ENCODE data around the gene UTF1. TPM values are rescaled to one million over a fixed set of nuclear protein-coding genes. Genes with fewer than 3 reads are reported as not detected.
"Not testable (repeated sequence)": the region's sequence is repeated elsewhere in the genome, so short reads cannot be mapped to it uniquely, and the experiment has no call there.

UTF1 gene
- total RNA-seq, 2 donors from 2014 or later: 9.2 TPM; not detected in 1

DNA sequence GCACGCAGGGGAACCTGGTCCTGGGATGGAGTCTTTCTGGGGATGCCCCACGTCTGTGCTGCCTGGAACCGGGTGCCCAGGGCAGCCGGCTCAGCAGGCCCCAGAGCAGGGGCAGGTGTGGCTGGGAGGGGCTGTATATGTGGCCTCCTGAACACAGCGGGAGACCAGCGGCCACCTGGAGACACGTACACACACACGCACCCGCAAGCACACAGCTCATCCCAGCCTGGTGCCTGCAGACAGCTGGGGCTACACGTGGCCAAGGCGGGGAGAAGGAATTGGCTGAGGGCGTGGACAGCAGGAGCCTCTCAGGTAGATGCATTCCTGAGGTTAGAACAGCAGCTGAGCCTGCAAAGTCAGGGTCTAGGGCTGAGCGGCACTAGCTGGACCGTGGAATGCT, 32.7 kb downstream of the UTF1 start:
- Histone ChIP-seq H3K9me3 (no peaks in the 10 kb centered on the region), H3K27ac (no peak overlapping the region), H3K27me3 (replicated peaks; ENCODE audit: insufficient read depth) (no peaks in the 10 kb centered on the region), H3K4me3 (peak overlapping the region in 1 of 2 donors; percentile 84), H3K36me3 (no peaks in the 10 kb centered on the region), H3K4me1 (replicated peaks) (peaks cover 16% of the 10 kb centered on the region)
- intact Hi-C loops (cut with DNase I): no loop called here
- DNase-seq (ENCODE audit: low spot score): no peak
- TF ChIP-seq POLR2AphosphoS5 (IDR thresholded peaks at IDR 0.05): no peak
- no peak for TF ChIP-seq POLR2A (IDR thresholded peaks at IDR 0.05)
- TF ChIP-seq, protein P1, sequence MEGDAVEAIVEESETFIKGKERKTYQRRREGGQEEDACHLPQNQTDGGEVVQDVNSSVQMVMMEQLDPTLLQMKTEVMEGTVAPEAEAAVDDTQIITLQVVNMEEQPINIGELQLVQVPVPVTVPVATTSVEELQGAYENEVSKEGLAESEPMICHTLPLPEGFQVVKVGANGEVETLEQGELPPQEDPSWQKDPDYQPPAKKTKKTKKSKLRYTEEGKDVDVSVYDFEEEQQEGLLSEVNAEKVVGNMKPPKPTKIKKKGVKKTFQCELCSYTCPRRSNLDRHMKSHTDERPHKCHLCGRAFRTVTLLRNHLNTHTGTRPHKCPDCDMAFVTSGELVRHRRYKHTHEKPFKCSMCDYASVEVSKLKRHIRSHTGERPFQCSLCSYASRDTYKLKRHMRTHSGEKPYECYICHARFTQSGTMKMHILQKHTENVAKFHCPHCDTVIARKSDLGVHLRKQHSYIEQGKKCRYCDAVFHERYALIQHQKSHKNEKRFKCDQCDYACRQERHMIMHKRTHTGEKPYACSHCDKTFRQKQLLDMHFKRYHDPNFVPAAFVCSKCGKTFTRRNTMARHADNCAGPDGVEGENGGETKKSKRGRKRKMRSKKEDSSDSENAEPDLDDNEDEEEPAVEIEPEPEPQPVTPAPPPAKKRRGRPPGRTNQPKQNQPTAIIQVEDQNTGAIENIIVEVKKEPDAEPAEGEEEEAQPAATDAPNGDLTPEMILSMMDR (IDR thresholded peaks at IDR 0.05): no peak
- 85% methylated on average over 14 of the region's 14 CpGs for WGBS

GRCh38 chr10:133263674-133264073, 33.7 kb downstream of the UTF1 start:
- no peak overlapping the region for H3K27ac ChIP-seq
- 87% methylated on average over 10 of the region's 10 CpGs for WGBS
- no peaks in the 10 kb centered on the region for H3K36me3 ChIP-seq
- no peak for DNase-seq (ENCODE audit: low spot score)
- H3K4me3 ChIP-seq: no peak overlapping the region
- no peak for TF ChIP-seq POLR2AphosphoS5 (IDR thresholded peaks at IDR 0.05)
- TF ChIP-seq, protein P1 (IDR thresholded peaks at IDR 0.05): no peak
- TF ChIP-seq POLR2A (IDR thresholded peaks at IDR 0.05): no peak
- no peaks in the 10 kb centered on the region for H3K9me3 ChIP-seq
- H3K27me3 ChIP-seq (replicated peaks; ENCODE audit: insufficient read depth): no peaks in the 10 kb centered on the region
- H3K4me1 ChIP-seq (replicated peaks): peaks cover 9% of the 10 kb centered on the region
- intact Hi-C loops (cut with DNase I): no loop called here

DNA sequence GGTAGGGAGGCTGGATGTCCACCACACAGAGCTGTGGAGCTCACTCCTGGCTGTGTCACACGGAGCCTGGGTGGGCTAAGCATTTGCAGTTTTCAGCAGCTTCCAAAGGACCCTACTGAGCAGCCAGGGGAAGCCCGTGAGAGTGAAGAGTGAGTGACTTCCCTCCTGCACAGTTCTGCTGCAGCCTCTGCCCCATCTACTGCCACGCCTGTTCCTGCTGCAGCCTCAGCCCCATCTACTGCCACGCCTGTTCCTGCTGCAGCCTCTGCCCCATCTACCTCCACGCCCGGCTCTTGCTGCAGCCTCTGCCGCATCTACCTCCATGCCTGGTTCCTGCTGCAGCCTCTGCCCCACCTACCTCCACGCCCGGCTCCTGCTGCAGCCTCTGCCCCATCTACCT, 34.4 kb downstream of the UTF1 start:
- Histone ChIP-seq H3K4me1 (replicated peaks) (peaks cover 6% of the 10 kb centered on the region), H3K9me3 (no peaks in the 10 kb centered on the region), H3K4me3 (no peak overlapping the region), H3K27ac (no peak overlapping the region), H3K36me3 (no peaks in the 10 kb centered on the region), H3K27me3 (replicated peaks; ENCODE audit: insufficient read depth) (no peaks in the 10 kb centered on the region)
- intact Hi-C loops (cut with DNase I): no loop called here
- no peak for TF ChIP-seq POLR2A (IDR thresholded peaks at IDR 0.05)
- TF ChIP-seq POLR2AphosphoS5 (IDR thresholded peaks at IDR 0.05): no peak
- TF ChIP-seq, protein P1 (IDR thresholded peaks at IDR 0.05): no peak
- 78% methylated on average over 9 of the region's 9 CpGs for WGBS
- DNase-seq (ENCODE audit: low spot score): no peak

DNA sequence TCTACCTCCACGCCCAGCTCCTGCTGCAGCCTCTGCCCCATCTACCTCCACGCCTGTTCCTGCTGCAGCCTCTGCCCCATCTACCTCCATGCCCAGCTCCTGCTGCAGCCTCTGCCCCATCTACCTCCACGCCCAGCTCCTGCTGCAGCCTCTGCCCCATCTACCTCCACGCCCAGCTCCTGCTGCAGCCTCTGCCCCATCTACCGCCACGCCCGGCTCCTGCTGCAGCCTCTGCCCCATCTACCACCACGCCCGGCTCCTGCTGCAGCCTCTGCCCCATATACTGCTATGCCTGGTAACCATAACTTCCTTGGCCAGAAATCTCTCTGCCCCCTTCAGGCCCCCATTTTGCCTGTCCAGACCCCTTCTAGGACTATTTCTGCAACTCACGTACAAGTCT, 35.0 kb downstream of the UTF1 start:
- 86% methylated on average over 10 of the region's 10 CpGs for WGBS
- H3K9me3 ChIP-seq; H3K4me3 ChIP-seq; DNase-seq (ENCODE audit: low spot score); intact Hi-C loops (cut with DNase I); H3K4me1 ChIP-seq (replicated peaks); H3K27me3 ChIP-seq (replicated peaks; ENCODE audit: insufficient read depth); H3K27ac ChIP-seq; H3K36me3 ChIP-seq: not testable (repeated sequence)

- Histone ChIP-seq H3K4me1 (replicated peaks) (peaks cover 6% of the 10 kb centered on the region), H3K27ac (no peak overlapping the region), H3K27me3 (replicated peaks; ENCODE audit: insufficient read depth) (no peaks in the 10 kb centered on the region), H3K9me3 (no peaks in the 10 kb centered on the region), H3K36me3 (no peaks in the 10 kb centered on the region), H3K4me3 (no peak overlapping the region)
- intact Hi-C loops (cut with DNase I): no loop called here
- TF ChIP-seq POLR2A (IDR thresholded peaks at IDR 0.05): no peak
- TF ChIP-seq, protein P1 (IDR thresholded peaks at IDR 0.05): no peak
- TF ChIP-seq POLR2AphosphoS5 (IDR thresholded peaks at IDR 0.05): no peak
- DNase-seq (ENCODE audit: low spot score): no peak
- 87% methylated on average over 21 of the region's 21 CpGs for WGBS
Measured at GRCh38 chr10:133266056-133266795, 36.2 kb downstream of the UTF1 start.

All from prostate gland (tissue), 2 donors.